Measurements from ENCODE around the gene CRTAC1.

DNA sequence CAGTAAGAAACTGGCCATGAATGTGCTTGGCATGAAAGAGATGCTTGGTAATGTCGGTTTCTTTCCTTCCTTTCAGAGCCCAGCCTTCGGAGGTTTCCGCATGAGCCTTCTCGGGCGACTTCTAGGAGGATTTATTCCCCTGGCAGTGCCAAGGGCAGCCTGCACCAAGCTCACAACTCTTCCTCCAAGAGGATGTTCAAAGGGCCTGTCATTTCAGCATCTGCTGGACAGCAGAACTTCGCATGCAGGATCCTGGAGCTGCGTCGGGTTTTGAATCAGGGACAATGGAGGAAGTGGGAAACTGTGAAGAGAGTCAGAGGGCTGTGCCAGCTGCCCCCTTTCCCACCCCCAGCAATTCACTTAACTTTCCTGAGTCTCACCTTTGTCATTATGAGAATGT, 159.4 kb downstream of the CRTAC1 start:
- TF ChIP-seq ARNTL (CRISPR knock-in tag; IDR thresholded peaks at IDR 0.05; ENCODE audit: borderline replicate concordance, low read depth), result no peak
- TF ChIP-seq PPARA (CRISPR knock-in tag; IDR thresholded peaks at IDR 0.05; ENCODE audit: borderline replicate concordance), result no peak
- no peak for TF ChIP-seq TCF4 (CRISPR knock-in tag; IDR thresholded peaks at IDR 0.05; ENCODE audit: borderline replicate concordance)
- TF ChIP-seq ZFP30 (CRISPR knock-in tag; IDR thresholded peaks at IDR 0.05), result no peak
- no peak for TF ChIP-seq TOX (CRISPR knock-in tag; IDR thresholded peaks at IDR 0.05; ENCODE audit: borderline replicate concordance)
- TF ChIP-seq, protein P1, sequence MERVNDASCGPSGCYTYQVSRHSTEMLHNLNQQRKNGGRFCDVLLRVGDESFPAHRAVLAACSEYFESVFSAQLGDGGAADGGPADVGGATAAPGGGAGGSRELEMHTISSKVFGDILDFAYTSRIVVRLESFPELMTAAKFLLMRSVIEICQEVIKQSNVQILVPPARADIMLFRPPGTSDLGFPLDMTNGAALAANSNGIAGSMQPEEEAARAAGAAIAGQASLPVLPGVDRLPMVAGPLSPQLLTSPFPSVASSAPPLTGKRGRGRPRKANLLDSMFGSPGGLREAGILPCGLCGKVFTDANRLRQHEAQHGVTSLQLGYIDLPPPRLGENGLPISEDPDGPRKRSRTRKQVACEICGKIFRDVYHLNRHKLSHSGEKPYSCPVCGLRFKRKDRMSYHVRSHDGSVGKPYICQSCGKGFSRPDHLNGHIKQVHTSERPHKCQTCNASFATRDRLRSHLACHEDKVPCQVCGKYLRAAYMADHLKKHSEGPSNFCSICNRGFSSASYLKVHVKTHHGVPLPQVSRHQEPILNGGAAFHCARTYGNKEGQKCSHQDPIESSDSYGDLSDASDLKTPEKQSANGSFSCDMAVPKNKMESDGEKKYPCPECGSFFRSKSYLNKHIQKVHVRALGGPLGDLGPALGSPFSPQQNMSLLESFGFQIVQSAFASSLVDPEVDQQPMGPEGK (CRISPR knock-in tag; IDR thresholded peaks at IDR 0.05; ENCODE audit: borderline replicate concordance), result no peak
- TF ChIP-seq SNAI2 (CRISPR knock-in tag; IDR thresholded peaks at IDR 0.05), result no peak
- TF ChIP-seq BACH2 (CRISPR knock-in tag; IDR thresholded peaks at IDR 0.05; ENCODE audit: borderline replicate concordance), result no peak
- TF ChIP-seq ISL1 (CRISPR knock-in tag; IDR thresholded peaks at IDR 0.05), result no peak
- no peak for TF ChIP-seq CSDC2 (CRISPR knock-in tag; IDR thresholded peaks at IDR 0.05)
- TF ChIP-seq TSHZ2 (CRISPR knock-in tag; IDR thresholded peaks at IDR 0.05), result no peak
- no peak for TF ChIP-seq POU6F1 (CRISPR knock-in tag; IDR thresholded peaks at IDR 0.05; ENCODE audit: borderline replicate concordance, low read depth)
- TF ChIP-seq, protein P2, sequence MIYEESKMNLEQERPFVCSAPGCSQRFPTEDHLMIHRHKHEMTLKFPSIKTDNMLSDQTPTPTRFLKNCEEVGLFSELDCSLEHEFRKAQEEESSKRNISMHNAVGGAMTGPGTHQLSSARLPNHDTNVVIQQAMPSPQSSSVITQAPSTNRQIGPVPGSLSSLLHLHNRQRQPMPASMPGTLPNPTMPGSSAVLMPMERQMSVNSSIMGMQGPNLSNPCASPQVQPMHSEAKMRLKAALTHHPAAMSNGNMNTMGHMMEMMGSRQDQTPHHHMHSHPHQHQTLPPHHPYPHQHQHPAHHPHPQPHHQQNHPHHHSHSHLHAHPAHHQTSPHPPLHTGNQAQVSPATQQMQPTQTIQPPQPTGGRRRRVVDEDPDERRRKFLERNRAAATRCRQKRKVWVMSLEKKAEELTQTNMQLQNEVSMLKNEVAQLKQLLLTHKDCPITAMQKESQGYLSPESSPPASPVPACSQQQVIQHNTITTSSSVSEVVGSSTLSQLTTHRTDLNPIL (CRISPR knock-in tag; IDR thresholded peaks at IDR 0.05; ENCODE audit: low read depth), result no peak

All from SK-N-SH treated with all-trans-retinoic acid at 6 μM for 48 hours (cell line).